NCI-H2171 (cell line): ENCODE measurements around the gene OR1G1.
"Not testable (repeated sequence)": the region's sequence is repeated elsewhere in the genome, so short reads cannot be mapped to it uniquely, and the experiment has no call there.

Source experiments
- DNase-seq: peaks from one replicate; lab custom pipeline; 2025; lab: John Stamatoyannopoulos, UW

The OR1G1 gene

DNA sequence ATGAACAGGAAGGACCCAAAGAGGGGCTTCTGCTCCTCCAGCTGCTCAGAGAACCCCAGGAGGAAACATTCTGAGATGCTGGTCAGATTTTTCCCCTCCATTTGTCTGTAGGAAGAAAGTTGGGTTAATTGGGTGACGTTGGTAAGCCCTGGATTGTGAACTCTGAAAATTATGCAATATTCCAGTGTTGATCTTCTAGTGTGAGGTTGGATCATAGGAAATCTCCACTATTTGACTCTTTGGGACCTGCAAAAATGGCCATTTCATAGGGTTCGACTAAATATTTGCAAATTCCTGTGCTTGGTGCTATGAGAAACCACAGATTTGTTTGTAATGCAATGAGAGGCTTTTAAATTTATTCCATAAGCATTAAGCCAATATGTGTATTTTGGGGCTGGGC, at the start of gene OR1G1:
OR1G1 (minus strand) TSS at position 101 of the 400 bp plus-strand sequence; CDS start at position 101, 0 bp downstream.
- no peak for DNase-seq

DNA sequence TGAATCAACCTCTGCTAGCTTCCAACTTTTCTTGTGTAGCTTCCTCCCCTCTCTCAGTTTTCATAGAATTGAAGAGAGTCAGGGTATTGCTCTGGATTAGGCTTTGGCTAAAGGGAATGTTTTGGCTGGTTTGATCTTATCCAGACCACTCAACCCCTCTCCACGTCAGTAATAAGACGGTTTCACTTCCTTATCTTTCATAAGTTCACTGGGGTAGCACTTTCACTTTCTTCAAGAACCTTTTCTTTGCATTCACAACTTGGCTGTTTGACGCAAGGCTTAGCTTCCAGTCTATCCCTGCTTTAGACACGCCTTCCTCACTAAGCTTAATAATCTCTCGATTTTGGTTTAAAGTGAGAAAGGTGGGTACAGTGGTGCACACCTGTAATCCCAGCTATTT, 40.2 kb upstream of the OR1G1 start:
- no peak for DNase-seq

DNA sequence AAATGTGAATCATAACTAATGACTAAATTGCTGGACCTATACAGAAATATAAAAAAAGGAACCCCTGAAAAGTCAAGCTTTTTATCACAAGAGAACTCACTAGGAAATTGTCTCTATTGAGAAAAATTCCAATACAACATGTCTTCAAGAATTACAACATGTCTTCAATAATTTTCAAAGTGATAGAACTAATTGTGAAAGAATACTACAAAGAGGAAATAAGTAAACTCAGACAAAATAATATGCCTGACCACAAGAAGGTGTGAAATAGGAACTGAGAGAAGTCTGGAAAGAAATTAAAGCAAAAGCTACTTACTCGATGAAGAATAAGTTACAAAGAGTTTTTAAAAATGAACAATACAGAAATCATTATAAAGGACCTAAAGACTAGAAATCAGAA, 29.9 kb upstream of the OR1G1 start:
- DNase-seq: no peak

DNA sequence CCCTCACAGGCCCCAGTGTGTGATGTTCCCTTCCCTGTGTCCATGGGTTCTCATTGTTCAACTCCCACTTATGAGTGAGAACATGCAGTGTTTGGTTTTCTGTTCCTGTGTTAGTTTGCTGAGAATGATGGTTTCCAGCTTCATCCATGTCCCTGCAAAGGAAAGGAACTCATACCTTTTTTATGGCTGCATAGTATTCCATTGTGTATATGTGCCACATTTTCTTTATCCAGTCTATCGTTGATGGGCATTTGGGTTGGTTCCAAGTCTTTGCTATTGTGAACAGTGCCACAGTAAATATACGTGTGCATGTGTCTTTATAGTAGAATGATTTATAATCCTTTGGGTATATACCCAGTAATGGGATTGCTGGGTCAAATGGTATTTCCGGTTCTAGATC, 10.1 kb upstream of the OR1G1 start:
- DNase-seq: not testable (repeated sequence)

DNA sequence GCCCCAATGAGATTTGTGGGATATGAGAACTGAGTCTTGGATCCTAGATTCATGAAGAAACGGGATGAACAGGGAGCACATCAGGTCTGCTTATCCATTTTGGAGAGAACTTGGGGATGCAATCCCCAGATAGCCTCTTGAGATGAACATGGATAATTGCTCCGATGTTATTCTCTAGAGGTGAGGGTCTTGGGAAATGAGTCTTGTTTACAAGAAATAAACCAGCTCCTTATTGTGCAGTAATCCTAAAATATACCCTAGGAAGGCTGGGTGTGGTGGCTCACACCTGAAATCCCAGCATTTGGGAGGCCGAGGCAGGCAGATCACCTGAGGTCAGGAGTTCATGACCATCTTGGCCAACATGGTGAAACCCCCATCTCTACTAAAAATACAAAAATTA, 23.0 kb downstream of the OR1G1 start, which contains the start of gene OR1D2:
OR1D2 (minus strand) TSS at position 101 of the 400 bp plus-strand sequence. CDS start 11,426 bp downstream, outside the sequence.
- no peak for DNase-seq
